Measurements from ENCODE around the gene HECTD4. TPM values are rescaled to one million over a fixed set of nuclear protein-coding genes. Genes with fewer than 3 reads are reported as not detected.
A peak's percentile ranks its signal among the peaks of the same experiment; 100 is the strongest.

Gene HECTD4
- total and polyA plus RNA-seq, 9 of the 15 experiments (the other 6 are each of a cell fraction or from before 2014, with no cell fraction given), result 3.5 to 33.3 (median 13.5) TPM

DNA sequence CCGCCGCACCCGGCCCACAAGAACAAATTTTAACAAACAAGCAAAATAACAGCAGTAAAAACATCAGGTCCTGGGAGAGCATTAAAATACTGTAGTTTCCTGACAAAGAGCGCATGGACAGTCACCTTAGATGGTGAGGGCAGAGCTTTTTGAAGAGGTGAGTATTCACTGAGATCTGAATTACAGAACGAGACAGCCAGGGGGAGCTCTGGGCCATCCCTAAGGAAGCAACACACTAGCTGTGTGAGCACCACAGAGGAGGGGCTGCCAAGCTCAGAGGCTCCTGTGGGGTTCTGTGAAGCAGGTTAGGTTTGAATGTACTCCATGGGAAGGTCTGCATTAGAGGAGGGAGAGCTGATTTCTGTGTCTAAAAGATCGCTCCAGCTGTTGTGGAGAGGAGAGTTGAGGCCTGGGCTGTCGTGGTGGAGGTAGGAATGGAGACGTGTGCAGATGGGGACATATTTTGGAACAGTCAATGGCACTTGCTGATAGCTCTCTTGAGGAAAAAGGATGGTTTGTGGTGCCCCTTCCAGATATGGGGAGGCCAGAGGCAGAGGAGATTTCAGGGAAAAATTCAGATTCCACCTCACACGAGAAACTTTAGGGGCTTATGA is 184.0 kb downstream of the HECTD4 start:
- Histone ChIP-seq H3K79me2 (ENCODE audit: control insufficient read depth, insufficient read depth, low read length) (no peaks in the 10 kb centered on the region), H3K4me3 (no peak overlapping the region), H3K36me3 (ENCODE audit: control insufficient read depth, insufficient read depth, low read length) (peaks cover 61% of the 10 kb centered on the region), H3K9ac (ENCODE audit: insufficient read depth in 1 of 2, low read depth in 2 of 2, low read length in 2 of 2) (no peak overlapping the region), H3K4me1 (replicated peaks in 1 of 2; ENCODE audit: control insufficient read depth in 2 of 2, insufficient read depth in 2 of 2, low read length in 2 of 2) (peaks cover 0 to 3% of the 10 kb centered on the region in 2 experiments; a peak in 2 of 5 replicates), H3K4me2 (ENCODE audit: insufficient read depth, low read length) (no peak overlapping the region), H3K27me3 (ENCODE audit: control insufficient read depth in 2 of 2, insufficient read depth in 2 of 2, low read length in 2 of 2) (no peaks in the 10 kb centered on the region), H3K9me3 (replicated peaks; ENCODE audit: control insufficient read depth, insufficient read depth, low read depth, low read length) (no peaks in the 10 kb centered on the region), H2AFZ (ENCODE audit: low read depth, low read length) (no peak overlapping the region), H4K20me1 (replicated peaks; ENCODE audit: control insufficient read depth, insufficient read depth, low read length) (no peaks in the 10 kb centered on the region), H3K27ac (ENCODE audit: extremely low read depth, low read depth, low read length) (no peak overlapping the region), H3K9me1 (ENCODE audit: control insufficient read depth, insufficient read depth, low read length) (no peaks in the 10 kb centered on the region)
- ChIA-PET CTCF (ENCODE audit: low intra/inter-chr PET ratio) (interaction anchor here (1.3 to 2.3 kb wide), 2 partner anchors 189 to 211 kb away, joined by 4 to 15 read pairs; partner anchors contain the start of gene RPL6), POLR2A (interaction anchor here (0.6 to 1.5 kb wide), 7 partner anchors 18 to 248 kb away, joined by 3 to 4 read pairs (median 3); no protein-coding TSS in a partner anchor)
- BruUV-seq (replicated peaks), result no TSS peak
- peak; percentile 31 to 77 (median 58) for DNase-seq (ENCODE audit: extremely low read depth in 1 of 4, low spot score in 3 of 4)
- FAIRE-seq, result peak; percentile 87
- intact Hi-C loops (cut with micrococcal nuclease) (loop anchor here (1.0 kb wide), 3 partner anchors 184 to 213 kb away; partner anchors contain the start of gene HECTD4), in situ Hi-C loops (cut with MboI) (loop anchor here (5.0 kb wide), 1 partner anchor 189 kb away; no protein-coding TSS in a partner anchor)
- ATAC-seq, result peak; percentile 100
- 80% methylated on average over 9 of the region's 9 CpGs for WGBS (ENCODE audit: insufficient coverage, low coverage, missing lambda C conversion rate)
- TF ChIP-seq ARID2 (IDR thresholded peaks at IDR 0.05), result 0 out of 2 replicates have a peak, but pooled peaks have one; percentile 19
- TF ChIP-seq, protein P1, sequence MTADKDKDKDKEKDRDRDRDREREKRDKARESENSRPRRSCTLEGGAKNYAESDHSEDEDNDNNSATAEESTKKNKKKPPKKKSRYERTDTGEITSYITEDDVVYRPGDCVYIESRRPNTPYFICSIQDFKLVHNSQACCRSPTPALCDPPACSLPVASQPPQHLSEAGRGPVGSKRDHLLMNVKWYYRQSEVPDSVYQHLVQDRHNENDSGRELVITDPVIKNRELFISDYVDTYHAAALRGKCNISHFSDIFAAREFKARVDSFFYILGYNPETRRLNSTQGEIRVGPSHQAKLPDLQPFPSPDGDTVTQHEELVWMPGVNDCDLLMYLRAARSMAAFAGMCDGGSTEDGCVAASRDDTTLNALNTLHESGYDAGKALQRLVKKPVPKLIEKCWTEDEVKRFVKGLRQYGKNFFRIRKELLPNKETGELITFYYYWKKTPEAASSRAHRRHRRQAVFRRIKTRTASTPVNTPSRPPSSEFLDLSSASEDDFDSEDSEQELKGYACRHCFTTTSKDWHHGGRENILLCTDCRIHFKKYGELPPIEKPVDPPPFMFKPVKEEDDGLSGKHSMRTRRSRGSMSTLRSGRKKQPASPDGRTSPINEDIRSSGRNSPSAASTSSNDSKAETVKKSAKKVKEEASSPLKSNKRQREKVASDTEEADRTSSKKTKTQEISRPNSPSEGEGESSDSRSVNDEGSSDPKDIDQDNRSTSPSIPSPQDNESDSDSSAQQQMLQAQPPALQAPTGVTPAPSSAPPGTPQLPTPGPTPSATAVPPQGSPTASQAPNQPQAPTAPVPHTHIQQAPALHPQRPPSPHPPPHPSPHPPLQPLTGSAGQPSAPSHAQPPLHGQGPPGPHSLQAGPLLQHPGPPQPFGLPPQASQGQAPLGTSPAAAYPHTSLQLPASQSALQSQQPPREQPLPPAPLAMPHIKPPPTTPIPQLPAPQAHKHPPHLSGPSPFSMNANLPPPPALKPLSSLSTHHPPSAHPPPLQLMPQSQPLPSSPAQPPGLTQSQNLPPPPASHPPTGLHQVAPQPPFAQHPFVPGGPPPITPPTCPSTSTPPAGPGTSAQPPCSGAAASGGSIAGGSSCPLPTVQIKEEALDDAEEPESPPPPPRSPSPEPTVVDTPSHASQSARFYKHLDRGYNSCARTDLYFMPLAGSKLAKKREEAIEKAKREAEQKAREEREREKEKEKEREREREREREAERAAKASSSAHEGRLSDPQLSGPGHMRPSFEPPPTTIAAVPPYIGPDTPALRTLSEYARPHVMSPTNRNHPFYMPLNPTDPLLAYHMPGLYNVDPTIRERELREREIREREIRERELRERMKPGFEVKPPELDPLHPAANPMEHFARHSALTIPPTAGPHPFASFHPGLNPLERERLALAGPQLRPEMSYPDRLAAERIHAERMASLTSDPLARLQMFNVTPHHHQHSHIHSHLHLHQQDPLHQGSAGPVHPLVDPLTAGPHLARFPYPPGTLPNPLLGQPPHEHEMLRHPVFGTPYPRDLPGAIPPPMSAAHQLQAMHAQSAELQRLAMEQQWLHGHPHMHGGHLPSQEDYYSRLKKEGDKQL (CRISPR knock-in tag; IDR thresholded peaks at IDR 0.05; ENCODE audit: borderline replicate concordance), result no peak
- TF ChIP-seq TCFL5 (CRISPR knock-in tag; conservative IDR thresholded peaks at IDR 0.05), result no peak
- no peak for TF ChIP-seq HDAC6 (IDR thresholded peaks at IDR 0.05; ENCODE audit: low read depth, low read length)
- TF ChIP-seq ZNF239 (CRISPR knock-in tag; IDR thresholded peaks at IDR 0.05), result no peak
- TF ChIP-seq, protein P2, sequence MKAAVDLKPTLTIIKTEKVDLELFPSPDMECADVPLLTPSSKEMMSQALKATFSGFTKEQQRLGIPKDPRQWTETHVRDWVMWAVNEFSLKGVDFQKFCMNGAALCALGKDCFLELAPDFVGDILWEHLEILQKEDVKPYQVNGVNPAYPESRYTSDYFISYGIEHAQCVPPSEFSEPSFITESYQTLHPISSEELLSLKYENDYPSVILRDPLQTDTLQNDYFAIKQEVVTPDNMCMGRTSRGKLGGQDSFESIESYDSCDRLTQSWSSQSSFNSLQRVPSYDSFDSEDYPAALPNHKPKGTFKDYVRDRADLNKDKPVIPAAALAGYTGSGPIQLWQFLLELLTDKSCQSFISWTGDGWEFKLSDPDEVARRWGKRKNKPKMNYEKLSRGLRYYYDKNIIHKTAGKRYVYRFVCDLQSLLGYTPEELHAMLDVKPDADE (conservative IDR thresholded peaks at IDR 0.05; ENCODE audit: control insufficient read depth, low read depth, low read length), result no peak
- 0 out of 2 replicates have a peak, but pooled peaks have one; percentile 14 for TF ChIP-seq ZNF263 (CRISPR knock-in tag; IDR thresholded peaks at IDR 0.05; ENCODE audit: borderline replicate concordance)
- TF ChIP-seq CCNT2 (IDR thresholded peaks at IDR 0.05; ENCODE audit: borderline replicate concordance, extremely low read depth, insufficient read length, low read depth, low read length), result no peak
- TF ChIP-seq, protein P3, sequence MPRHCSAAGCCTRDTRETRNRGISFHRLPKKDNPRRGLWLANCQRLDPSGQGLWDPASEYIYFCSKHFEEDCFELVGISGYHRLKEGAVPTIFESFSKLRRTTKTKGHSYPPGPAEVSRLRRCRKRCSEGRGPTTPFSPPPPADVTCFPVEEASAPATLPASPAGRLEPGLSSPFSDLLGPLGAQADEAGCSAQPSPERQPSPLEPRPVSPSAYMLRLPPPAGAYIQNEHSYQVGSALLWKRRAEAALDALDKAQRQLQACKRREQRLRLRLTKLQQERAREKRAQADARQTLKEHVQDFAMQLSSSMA (CRISPR knock-in tag; IDR thresholded peaks at IDR 0.05), result no peak
- TF ChIP-seq MAZ (CRISPR knock-in tag; conservative IDR thresholded peaks at IDR 0.05 in 1 of 2, IDR thresholded peaks at IDR 0.05 in 1 of 2), result 0 out of 4 replicates have a peak, but pooled peaks of 1 of the 2 experiments have one; percentile 21
- no peak for TF ChIP-seq CXXC5 (CRISPR knock-in tag; IDR thresholded peaks at IDR 0.05)
- 0 out of 2 replicates have a peak, but pooled peaks have one; percentile 18 for TF ChIP-seq CTBP1 (IDR thresholded peaks at IDR 0.05; ENCODE audit: borderline replicate concordance)

Measured in K562 (cell line).